Lung (tissue), 12 donors: Measurements from ENCODE around the gene PTPRD. TPM values are rescaled to one million over a fixed set of nuclear protein-coding genes. Genes with fewer than 3 reads are reported as not detected.

Experiments used
- ATAC-seq: fragments of 200-7000 bp; cut with Tn5 transposase; one replicate; pipeline ENCODE4 v1.9.1; 2020; ENCODE audit warnings: moderate number of reproducible peaks; ENCODE audit not compliant: insufficient read depth, low FRiP score
- DNase-seq, 3 donors: peaks; one replicate each; pipeline ENCODE4 v3.0.0-alpha.2; 2013 to 2017
- H3K27ac ChIP-seq, 2 donors: one replicate each; pipeline ENCODE4 v1.5.1; 2013; ENCODE audit warnings: mild to moderate bottlenecking in 2 of 2, moderate library complexity in 2 of 2, control low read depth in 1 of 2, inconsistent platforms in 1 of 2, low read depth in 1 of 2, low read length in 1 of 2
- H3K27me3 ChIP-seq, 3 donors: one replicate each; pipeline ENCODE4 v1.5.1; 2013; ENCODE audit warnings: low read length in 2 of 3; ENCODE audit not compliant: control insufficient read depth in 3 of 3, insufficient read depth in 3 of 3
- H3K36me3 ChIP-seq, 4 donors: one replicate each; pipeline ENCODE4 v1.5.1; 2013; ENCODE audit warnings: low read length in 4 of 4, mild to moderate bottlenecking in 1 of 4, moderate library complexity in 1 of 4; ENCODE audit not compliant: control insufficient read depth in 4 of 4, insufficient read depth in 4 of 4
- H3K4me1 ChIP-seq, 5 donors: one replicate each; pipeline ENCODE4 v1.5.1; 2013; ENCODE audit warnings: low read length in 5 of 5, mild to moderate bottlenecking in 2 of 5, moderate library complexity in 1 of 5; ENCODE audit not compliant: control insufficient read depth in 5 of 5, insufficient read depth in 5 of 5
- H3K4me3 ChIP-seq: one replicate; pipeline ENCODE4 v1.5.1; 2013; ENCODE audit warnings: mild to moderate bottlenecking, control low read depth, moderate library complexity
- H3K9ac ChIP-seq, 2 donors: one replicate each; pipeline ENCODE4 v1.5.1; 2013; ENCODE audit warnings: low read length in 2 of 2, control low read depth in 1 of 2; ENCODE audit not compliant: insufficient read depth in 1 of 2
- H3K9me3 ChIP-seq, 4 donors: one replicate each; pipeline ENCODE4 v1.5.1; 2013; ENCODE audit warnings: low read length in 3 of 4, mild to moderate bottlenecking in 1 of 4, moderate library complexity in 1 of 4; ENCODE audit not compliant: control insufficient read depth in 4 of 4, insufficient read depth in 3 of 4
- WGBS, 2 donors: extraction: QIAGEN DNeasy Blood & Tissue Kit; methylation state at CpG; one replicate each; pipeline ENCODE4 v1.1.7; 2013; 5-methylcytosine and 5-hydroxymethylcytosine counted together
- polyA plus RNA-seq, 2 donors: library from polyadenylated mRNA; stranded (reverse); fragments of 200-250 nt; gene quantifications; one replicate each; pipeline ENCODE4 v1.2.1, GENCODE V29; 2013
- total RNA-seq, 2 donors: library from RNA; depleted of rRNA in 1 of 2; stranded (reverse); fragments of >200 nt in 1 of 2; gene quantifications; one replicate each; pipeline ENCODE4 v1.2.1, GENCODE V29; 2014 to 2021
- TF ChIP-seq, protein P1 (sequence below): IDR thresholded peaks from 2 replicates; pipeline ENCODE4 v1.5.1; 2012; ENCODE audit warnings: mild to moderate bottlenecking; ENCODE audit errors: control extremely low read depth, extremely low read depth
- donor health status: control.
- donor health status: control.
- donor health status: Bipolar disorder and iron deficiency.
- donor health status: healthy.
- donor health status: DM: yes; HTN: yes; CAD: no.

PTPRD gene
- total and polyA plus RNA-seq, 4 donors, result 1.9 to 145 (median 13.7) TPM

DNA sequence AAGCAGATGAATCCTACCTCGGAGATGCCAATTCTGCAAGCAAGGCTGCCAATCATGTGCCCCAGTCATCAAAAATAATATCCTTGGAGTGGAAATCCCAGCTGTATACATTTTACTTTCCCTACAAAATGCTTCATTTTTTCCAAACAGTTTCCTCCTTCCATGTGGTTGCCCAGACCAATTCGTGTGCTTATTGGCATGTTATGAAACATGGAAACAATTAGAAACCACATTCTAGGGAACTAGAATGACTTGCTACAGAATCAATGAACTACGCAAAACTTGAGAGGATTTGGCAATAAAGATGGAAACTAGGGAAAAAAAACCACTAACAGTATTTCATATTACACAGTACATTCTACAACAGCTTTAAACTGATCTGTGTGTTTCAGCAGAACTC lies 2228.7 kb downstream of the PTPRD start:
- Histone ChIP-seq H3K9me3 (no peaks in the 10 kb centered on the region), H3K9ac (no peak overlapping the region), H3K4me1 (peaks cover 0 to 17% (median 4%) of the 10 kb centered on the region in 5 donors), H3K4me3 (no peak overlapping the region), H3K27me3 (no peaks in the 10 kb centered on the region), H3K27ac (no peak overlapping the region), H3K36me3 (peaks cover 0 to 5% (median 2%) of the 10 kb centered on the region in 4 donors)
- ATAC-seq (no peak), DNase-seq (no peak)
- TF ChIP-seq, protein P1, sequence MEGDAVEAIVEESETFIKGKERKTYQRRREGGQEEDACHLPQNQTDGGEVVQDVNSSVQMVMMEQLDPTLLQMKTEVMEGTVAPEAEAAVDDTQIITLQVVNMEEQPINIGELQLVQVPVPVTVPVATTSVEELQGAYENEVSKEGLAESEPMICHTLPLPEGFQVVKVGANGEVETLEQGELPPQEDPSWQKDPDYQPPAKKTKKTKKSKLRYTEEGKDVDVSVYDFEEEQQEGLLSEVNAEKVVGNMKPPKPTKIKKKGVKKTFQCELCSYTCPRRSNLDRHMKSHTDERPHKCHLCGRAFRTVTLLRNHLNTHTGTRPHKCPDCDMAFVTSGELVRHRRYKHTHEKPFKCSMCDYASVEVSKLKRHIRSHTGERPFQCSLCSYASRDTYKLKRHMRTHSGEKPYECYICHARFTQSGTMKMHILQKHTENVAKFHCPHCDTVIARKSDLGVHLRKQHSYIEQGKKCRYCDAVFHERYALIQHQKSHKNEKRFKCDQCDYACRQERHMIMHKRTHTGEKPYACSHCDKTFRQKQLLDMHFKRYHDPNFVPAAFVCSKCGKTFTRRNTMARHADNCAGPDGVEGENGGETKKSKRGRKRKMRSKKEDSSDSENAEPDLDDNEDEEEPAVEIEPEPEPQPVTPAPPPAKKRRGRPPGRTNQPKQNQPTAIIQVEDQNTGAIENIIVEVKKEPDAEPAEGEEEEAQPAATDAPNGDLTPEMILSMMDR, result no peak
- WGBS, 2 donors, result 52 to 75% methylated on average over 3 of the region's 3 CpGs

DNA sequence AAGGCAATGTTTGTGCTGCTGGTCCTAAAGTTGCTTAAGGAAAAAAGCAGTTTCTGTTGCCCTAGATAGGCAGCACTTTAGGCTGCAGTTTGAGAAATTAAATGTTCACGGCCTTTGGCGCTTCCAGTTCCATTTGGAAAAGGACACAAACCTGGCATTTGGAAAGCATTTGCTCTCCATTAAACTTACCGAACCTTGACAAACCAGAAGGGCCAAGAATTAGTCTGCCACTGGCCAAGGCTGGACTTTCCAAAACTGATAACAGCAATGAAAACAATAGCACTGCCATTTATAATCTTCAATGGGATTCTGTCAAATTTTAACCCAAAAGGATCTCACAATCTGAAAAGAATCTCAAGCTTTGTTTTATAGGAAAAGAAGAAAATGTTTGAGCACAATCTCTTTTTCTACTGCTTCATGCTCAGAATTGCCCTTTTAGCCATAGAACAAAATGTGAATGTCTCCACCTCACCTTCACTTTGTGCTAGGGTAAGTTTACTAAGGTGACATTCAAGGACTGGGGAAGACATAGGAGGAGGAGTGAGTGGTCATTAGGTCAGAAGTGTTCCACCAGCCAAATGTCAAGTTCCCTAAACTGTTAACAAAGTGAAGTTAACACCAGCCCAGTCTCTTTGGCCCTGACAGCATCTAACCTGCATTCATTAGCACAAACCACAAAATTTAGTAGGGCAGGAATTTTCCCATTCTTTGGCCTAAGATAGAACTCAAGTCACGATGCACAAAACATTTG lies 2229.8 kb downstream of the PTPRD start:
- ATAC-seq (no peak), DNase-seq (peak in 1 of 3 donors; percentile 29)
- Histone ChIP-seq H3K4me1 (peaks cover 0 to 28% (median 4%) of the 10 kb centered on the region in 5 donors), H3K9ac (no peak overlapping the region), H3K4me3 (no peak overlapping the region), H3K27ac (no peak overlapping the region), H3K27me3 (no peaks in the 10 kb centered on the region), H3K36me3 (peaks cover 0 to 5% (median 2%) of the 10 kb centered on the region in 4 donors), H3K9me3 (no peaks in the 10 kb centered on the region)
- WGBS, 2 donors, result 85 to 92% methylated on average over 4 of the region's 4 CpGs
- TF ChIP-seq, protein P1, result no peak

DNA sequence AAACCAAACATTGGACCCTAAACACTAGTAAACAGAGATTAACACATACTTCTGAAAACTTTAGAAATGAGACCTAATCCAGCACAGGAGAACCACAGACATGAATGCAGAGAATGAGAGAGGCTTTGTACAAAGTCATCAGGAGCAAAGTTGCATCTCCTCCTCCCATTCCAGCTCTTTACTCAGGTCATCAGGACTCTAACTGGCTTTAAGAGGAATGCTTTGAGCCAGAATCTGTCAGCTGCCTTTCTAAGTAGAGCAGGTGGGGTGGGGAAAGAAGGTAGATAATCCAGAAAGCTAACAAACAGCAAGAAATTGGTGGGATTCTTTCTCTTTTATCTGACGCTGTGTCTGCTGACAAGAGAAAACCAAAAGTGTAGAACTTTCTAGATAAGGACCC lies 2230.5 kb downstream of the PTPRD start:
- Histone ChIP-seq H3K9me3 (no peaks in the 10 kb centered on the region), H3K4me3 (no peak overlapping the region), H3K4me1 (peaks cover 0 to 29% (median 4%) of the 10 kb centered on the region in 5 donors), H3K27ac (no peak overlapping the region), H3K9ac (no peak overlapping the region), H3K36me3 (peaks cover 0 to 5% (median 2%) of the 10 kb centered on the region in 4 donors), H3K27me3 (no peaks in the 10 kb centered on the region)
- DNase-seq (peak in 2 of 3 donors; percentile 25 to 57), ATAC-seq (no peak)
- TF ChIP-seq, protein P1, result no peak
- WGBS, 2 donors, result 78 to 86% methylated on average over 1 of the region's 1 CpG

DNA sequence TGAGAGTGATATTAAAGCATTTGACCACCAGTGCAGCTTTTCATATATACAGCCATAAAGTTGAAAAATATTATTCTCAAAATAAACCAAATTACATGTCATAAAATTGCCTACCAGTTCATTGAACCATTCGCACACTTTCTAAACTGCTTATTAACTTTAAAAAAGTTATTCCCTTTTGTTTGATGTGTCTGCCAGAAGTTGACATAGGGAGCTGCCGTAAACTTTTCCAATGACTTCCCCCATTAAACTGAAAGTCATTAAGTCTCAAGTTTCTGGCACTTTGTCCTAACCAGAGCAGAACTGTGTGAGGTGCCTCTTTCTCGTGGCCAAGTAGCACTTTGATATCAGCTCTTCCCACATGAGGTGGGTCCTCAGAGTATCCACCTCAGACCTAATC lies 2231.2 kb downstream of the PTPRD start:
- Histone ChIP-seq H3K4me1 (peaks cover 0 to 36% (median 8%) of the 10 kb centered on the region in 5 donors), H3K4me3 (no peak overlapping the region), H3K9ac (no peak overlapping the region), H3K36me3 (peaks cover 0 to 5% (median 2%) of the 10 kb centered on the region in 4 donors), H3K27ac (no peak overlapping the region), H3K27me3 (no peaks in the 10 kb centered on the region), H3K9me3 (no peaks in the 10 kb centered on the region)
- ATAC-seq, result no peak
- WGBS, 2 donors, result 82 to 89% methylated on average over 3 of the region's 3 CpGs
- TF ChIP-seq, protein P1, result no peak
- peak; percentile 35 to 91 (median 85) for DNase-seq
